ENCODE measurements around the gene PRMT2. TPM values are rescaled to one million over a fixed set of nuclear protein-coding genes. Genes with fewer than 3 reads are reported as not detected.

PRMT2 gene
- total RNA-seq, 2 donors from 2014 or later, result 77.9 to 108 TPM

DNA sequence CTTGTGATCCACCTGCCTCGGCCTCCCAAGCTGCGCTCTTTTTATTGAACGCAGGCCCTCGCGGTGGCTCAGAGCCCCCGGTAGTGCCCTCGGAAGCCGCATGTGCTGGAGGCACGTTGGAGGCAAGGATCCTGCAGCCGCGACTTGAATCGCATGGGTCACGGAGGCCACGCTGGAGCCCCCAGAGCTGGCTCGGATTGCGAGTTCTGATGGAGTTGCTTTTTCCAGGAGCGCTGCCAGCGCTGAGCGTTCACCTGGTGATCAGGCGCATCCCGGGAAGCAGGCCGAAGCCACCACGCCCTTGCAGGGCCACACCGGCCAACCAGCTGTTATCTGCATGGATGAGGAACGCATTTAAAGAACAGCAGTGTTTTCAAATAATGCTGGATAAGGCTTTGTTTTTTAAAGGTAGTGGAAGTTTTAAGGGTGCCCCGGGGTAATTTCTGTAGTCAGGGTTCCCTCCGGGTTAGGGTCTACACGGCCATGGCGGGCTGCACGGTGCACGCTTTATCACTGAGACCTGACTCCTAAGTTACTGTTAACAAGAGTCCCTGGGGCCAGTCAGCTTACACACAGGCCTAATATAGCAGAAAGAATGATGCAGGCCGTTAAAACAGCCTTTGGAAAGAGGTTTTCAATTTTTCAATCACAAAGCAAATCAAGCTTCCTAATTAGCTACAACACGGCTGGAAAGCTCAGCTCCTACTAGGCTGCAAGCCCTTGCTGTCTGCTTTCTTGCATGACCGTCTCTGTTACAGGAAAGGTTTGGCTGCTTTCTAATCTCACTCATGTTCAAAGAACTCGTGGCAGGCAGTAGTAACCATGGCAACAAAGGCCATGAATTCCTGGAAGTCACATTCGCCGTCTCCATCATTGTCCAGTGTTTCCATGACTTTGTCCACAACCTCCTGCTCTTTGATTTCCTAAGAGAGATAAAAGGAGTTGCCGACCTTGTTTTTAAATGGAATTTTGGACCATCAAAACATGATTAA, 36.6 kb upstream of the PRMT2 start:
- TF ChIP-seq, protein P1, sequence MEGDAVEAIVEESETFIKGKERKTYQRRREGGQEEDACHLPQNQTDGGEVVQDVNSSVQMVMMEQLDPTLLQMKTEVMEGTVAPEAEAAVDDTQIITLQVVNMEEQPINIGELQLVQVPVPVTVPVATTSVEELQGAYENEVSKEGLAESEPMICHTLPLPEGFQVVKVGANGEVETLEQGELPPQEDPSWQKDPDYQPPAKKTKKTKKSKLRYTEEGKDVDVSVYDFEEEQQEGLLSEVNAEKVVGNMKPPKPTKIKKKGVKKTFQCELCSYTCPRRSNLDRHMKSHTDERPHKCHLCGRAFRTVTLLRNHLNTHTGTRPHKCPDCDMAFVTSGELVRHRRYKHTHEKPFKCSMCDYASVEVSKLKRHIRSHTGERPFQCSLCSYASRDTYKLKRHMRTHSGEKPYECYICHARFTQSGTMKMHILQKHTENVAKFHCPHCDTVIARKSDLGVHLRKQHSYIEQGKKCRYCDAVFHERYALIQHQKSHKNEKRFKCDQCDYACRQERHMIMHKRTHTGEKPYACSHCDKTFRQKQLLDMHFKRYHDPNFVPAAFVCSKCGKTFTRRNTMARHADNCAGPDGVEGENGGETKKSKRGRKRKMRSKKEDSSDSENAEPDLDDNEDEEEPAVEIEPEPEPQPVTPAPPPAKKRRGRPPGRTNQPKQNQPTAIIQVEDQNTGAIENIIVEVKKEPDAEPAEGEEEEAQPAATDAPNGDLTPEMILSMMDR (IDR thresholded peaks at IDR 0.05), result no peak
- TF ChIP-seq POLR2A (IDR thresholded peaks at IDR 0.05) (no peak), POLR2AphosphoS5 (IDR thresholded peaks at IDR 0.05) (peak; percentile 32)
- no peak for DNase-seq (ENCODE audit: low spot score)
- Histone ChIP-seq H3K36me3 (no peaks in the 10 kb centered on the region), H3K9me3 (no peaks in the 10 kb centered on the region), H3K27me3 (replicated peaks; ENCODE audit: insufficient read depth) (no peaks in the 10 kb centered on the region), H3K4me1 (replicated peaks) (no peaks in the 10 kb centered on the region), H3K4me3 (no peak overlapping the region), H3K27ac (no peak overlapping the region)
- WGBS, result 74% methylated on average over 38 of the region's 38 CpGs
- intact Hi-C loops (cut with DNase I), result no loop called here

DNA sequence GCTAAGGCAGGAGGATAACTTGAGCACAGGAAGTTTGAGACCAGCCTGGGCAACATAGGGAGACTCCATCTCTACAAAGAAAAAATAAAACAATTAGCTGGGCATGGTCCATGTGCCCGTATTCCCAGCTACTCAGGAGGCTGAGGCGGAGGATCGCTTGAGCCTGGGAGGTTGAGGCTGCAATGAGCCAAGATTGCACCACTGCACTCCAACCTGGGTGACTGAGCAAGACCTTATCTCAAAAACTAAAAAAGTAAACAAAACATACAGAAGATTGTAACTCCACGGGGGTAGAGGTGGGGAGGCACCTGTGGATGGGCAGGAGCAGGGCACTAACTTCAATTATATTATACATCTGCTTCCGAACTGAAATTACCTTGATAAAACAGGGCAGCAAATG, 35.2 kb upstream of the PRMT2 start:
- TF ChIP-seq POLR2AphosphoS5 (IDR thresholded peaks at IDR 0.05) (no peak), POLR2A (IDR thresholded peaks at IDR 0.05) (no peak)
- TF ChIP-seq, protein P1 (IDR thresholded peaks at IDR 0.05), result no peak
- H3K9me3 ChIP-seq, result no peaks in the 10 kb centered on the region
- intact Hi-C loops (cut with DNase I), result no loop called here
- H3K36me3 ChIP-seq, result no peaks in the 10 kb centered on the region
- no peak overlapping the region for H3K4me3 ChIP-seq
- no peaks in the 10 kb centered on the region for H3K27me3 ChIP-seq (replicated peaks; ENCODE audit: insufficient read depth)
- 68% methylated on average over 5 of the region's 5 CpGs for WGBS
- DNase-seq (ENCODE audit: low spot score), result no peak
- no peaks in the 10 kb centered on the region for H3K4me1 ChIP-seq (replicated peaks)
- no peak overlapping the region for H3K27ac ChIP-seq

DNA sequence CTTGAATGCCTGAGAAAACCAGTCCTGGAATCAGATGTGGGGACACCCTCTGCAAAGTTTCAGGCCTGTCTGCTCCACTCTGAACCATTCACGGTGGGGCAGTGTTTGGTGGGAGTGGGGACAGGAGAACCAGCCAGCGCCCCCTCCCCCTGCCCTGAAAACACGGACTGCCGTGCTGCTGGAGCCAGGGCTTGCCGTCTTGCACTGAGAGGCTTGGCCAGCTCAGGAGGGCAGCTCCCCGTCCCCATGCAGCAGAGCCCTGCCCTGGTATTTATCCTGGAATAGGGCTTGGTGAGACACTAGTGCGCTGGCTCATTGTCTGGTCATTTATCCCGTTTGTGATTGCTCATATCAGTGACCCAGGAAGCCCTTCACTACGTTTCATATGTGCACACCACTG, 34.5 kb upstream of the PRMT2 start:
- Histone ChIP-seq H3K4me1 (replicated peaks) (no peaks in the 10 kb centered on the region), H3K27me3 (replicated peaks; ENCODE audit: insufficient read depth) (no peaks in the 10 kb centered on the region), H3K9me3 (no peaks in the 10 kb centered on the region), H3K27ac (no peak overlapping the region), H3K36me3 (no peaks in the 10 kb centered on the region), H3K4me3 (no peak overlapping the region)
- TF ChIP-seq, protein P1 (IDR thresholded peaks at IDR 0.05), result no peak
- TF ChIP-seq POLR2A (IDR thresholded peaks at IDR 0.05) (no peak), POLR2AphosphoS5 (IDR thresholded peaks at IDR 0.05) (no peak)
- 65% methylated on average over 9 of the region's 9 CpGs for WGBS
- DNase-seq (ENCODE audit: low spot score), result no peak
- intact Hi-C loops (cut with DNase I), result no loop called here

DNA sequence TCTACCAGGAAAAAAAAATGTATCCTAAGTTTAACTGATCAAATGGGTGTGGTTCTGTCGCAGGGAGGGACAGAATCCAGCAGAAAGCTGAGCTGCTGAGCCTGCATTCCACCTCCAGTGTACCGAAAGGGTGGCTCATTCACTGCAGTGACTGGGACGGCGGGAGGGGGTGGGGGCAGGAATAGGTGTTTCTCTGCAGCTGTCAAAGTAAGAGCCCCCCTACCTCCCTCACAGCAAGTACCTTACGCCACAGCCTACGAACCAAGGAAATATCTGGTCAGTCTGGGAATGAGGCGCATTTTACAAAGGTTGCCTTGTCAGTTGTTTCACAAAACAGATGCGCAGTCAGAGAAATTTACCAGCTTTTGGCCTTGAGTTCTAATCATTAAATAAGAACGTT, 32.2 kb upstream of the PRMT2 start:
- TF ChIP-seq POLR2A (IDR thresholded peaks at IDR 0.05) (no peak), POLR2AphosphoS5 (IDR thresholded peaks at IDR 0.05) (no peak)
- TF ChIP-seq, protein P1 (IDR thresholded peaks at IDR 0.05), result no peak
- H3K4me3 ChIP-seq, result no peak overlapping the region
- H3K27ac ChIP-seq, result no peak overlapping the region
- intact Hi-C loops (cut with DNase I), result no loop called here
- no peaks in the 10 kb centered on the region for H3K9me3 ChIP-seq
- no peaks in the 10 kb centered on the region for H3K27me3 ChIP-seq (replicated peaks; ENCODE audit: insufficient read depth)
- DNase-seq (ENCODE audit: low spot score), result no peak
- WGBS, result 37% methylated on average over 9 of the region's 9 CpGs
- H3K4me1 ChIP-seq (replicated peaks), result no peaks in the 10 kb centered on the region
- no peaks in the 10 kb centered on the region for H3K36me3 ChIP-seq

All from prostate gland (tissue), 2 donors.